Keratinocyte (primary cell): ENCODE data around the gene CDHR3. TPM values are rescaled to one million over a fixed set of nuclear protein-coding genes. Genes with fewer than 3 reads are reported as not detected.

Source experiments
- DNase-seq: peaks from one replicate; pipeline ENCODE4 v3.0.0-alpha.2; 2011; ENCODE audit warnings: low read depth, missing footprints, low spot score
- FAIRE-seq: peaks from 2 replicates; lab custom pipeline; 2011; peaks lifted over from hg19 to GRCh38; lab: Jason Lieb, UNC
- H2AFZ ChIP-seq: 2 replicates; pipeline ENCODE4 v1.6.0; 2012; ENCODE audit warnings: low read length, control low read depth, inconsistent platforms; ENCODE audit not compliant: control insufficient read depth
- H3K27ac ChIP-seq: 2 replicates; pipeline ENCODE4 v1.5.1; 2011; ENCODE audit warnings: low read length; ENCODE audit not compliant: control insufficient read depth, insufficient read depth
- H3K27me3 ChIP-seq: 3 replicates; pipeline ENCODE4 v1.6.0; 2011; ENCODE audit warnings: low read length; ENCODE audit not compliant: control insufficient read depth, insufficient read depth; ENCODE audit errors: extremely low read depth
- H3K36me3 ChIP-seq, 2 experiments: 2 replicates in 1 of 2; 3 replicates in 1 of 2; pipeline ENCODE4 v1.5.1; 2011; ENCODE audit warnings: low read length in 2 of 2, mild to moderate bottlenecking in 1 of 2; ENCODE audit not compliant: control insufficient read depth in 2 of 2, insufficient read depth in 2 of 2; ENCODE audit errors: extremely low read depth in 1 of 2
- H3K4me1 ChIP-seq: 3 replicates; pipeline ENCODE4 v1.5.1; 2011; ENCODE audit warnings: low read length; ENCODE audit not compliant: control insufficient read depth, insufficient read depth; ENCODE audit errors: extremely low read depth
- H3K4me2 ChIP-seq: 3 replicates; pipeline ENCODE4 v1.6.0; 2011; ENCODE audit warnings: low read depth, low read length; ENCODE audit not compliant: control insufficient read depth, insufficient read depth; ENCODE audit errors: extremely low read depth
- H3K4me3 ChIP-seq, 3 experiments: fragments of 200-600 bp in 1 of 3; sonication (generic) in 1 of 3; 2 replicates in 2 of 3; 3 replicates in 1 of 3; pipeline ENCODE4 v1.5.1; 2011 to 2016; ENCODE audit warnings: low read length in 3 of 3, mild to moderate bottlenecking in 3 of 3, control low read depth in 2 of 3, inconsistent platforms in 1 of 3, low read depth in 1 of 3, mixed read lengths in 1 of 3, mixed run types in 1 of 3, moderate library complexity in 1 of 3; ENCODE audit not compliant: control insufficient read depth in 2 of 3, insufficient read depth in 2 of 3; ENCODE audit errors: extremely low read depth in 1 of 3
- H3K79me2 ChIP-seq: 2 replicates; pipeline ENCODE4 v1.6.0; 2012; ENCODE audit warnings: low read length; ENCODE audit not compliant: control insufficient read depth, insufficient read depth
- H3K9ac ChIP-seq: 3 replicates; pipeline ENCODE4 v1.6.0; 2011; ENCODE audit warnings: low read length; ENCODE audit not compliant: control insufficient read depth, insufficient read depth; ENCODE audit errors: extremely low read depth
- H3K9me1 ChIP-seq: 3 replicates; pipeline ENCODE4 v1.6.0; 2011; ENCODE audit warnings: low read length; ENCODE audit not compliant: control insufficient read depth, insufficient read depth; ENCODE audit errors: extremely low read depth
- H3K9me3 ChIP-seq: 2 replicates; pipeline ENCODE4 v1.5.1; 2012; ENCODE audit warnings: low read depth, low read length; ENCODE audit not compliant: control insufficient read depth
- H4K20me1 ChIP-seq: 3 replicates; pipeline ENCODE4 v1.6.0; 2011; ENCODE audit warnings: low read length; ENCODE audit not compliant: control insufficient read depth, insufficient read depth; ENCODE audit errors: extremely low read depth
- EZH2 ChIP-seq: IDR thresholded peaks from one replicate; pipeline ENCODE4 v1.6.1; 2012; ENCODE audit warnings: inconsistent platforms, mild to moderate bottlenecking, low read length, moderate library complexity
- dilution Hi-C: fragments of 300-500 bp; cut with MboI; formaldehyde crosslinking; loops from one replicate; pipeline ENCODE4 v1.7.0; 2020; ENCODE audit warnings: low sequenced_read_pairs; ENCODE audit not compliant: extremely low pct_ligation_motif_present
- polyA plus RNA-seq, 5 experiments: library from polyadenylated mRNA; depleted of rRNA in 3 of 5; stranded (reverse) in 3 of 5; stranded (forward) in 1 of 5; unstranded in 1 of 5; fragments of >200 nt; gene quantifications; 1 replicate in 1 of 5; 2 replicates in 3 of 5; 3 replicates in 1 of 5; pipeline versions ENCODE4 v1.2.1 to v1.2.3, GENCODE V29; 2011 to 2012; ENCODE audit warnings: missing spikeins in 2 of 5, low read depth in 1 of 5, low replicate concordance in 1 of 5
- TF ChIP-seq, protein P1 (sequence below), 3 experiments: IDR thresholded peaks in 1 of 3; conservative IDR thresholded peaks in 1 of 3; optimal IDR thresholded peaks in 1 of 3; 2 replicates in 2 of 3; 3 replicates in 1 of 3; pipeline versions ENCODE3 to v1.5.1; 2011; ENCODE audit warnings: low read length in 3 of 3, mild to moderate bottlenecking in 3 of 3, moderate library complexity in 2 of 3, control low read depth in 1 of 3, inconsistent platforms in 1 of 3; ENCODE audit not compliant: insufficient read depth in 2 of 3; ENCODE audit errors: extremely low read depth in 1 of 3

CDHR3 gene
- polyA plus RNA-seq, 1 donor (not counting 4 experiments of a cell fraction or from before 2014, with no cell fraction given), result 1.2 TPM

DNA sequence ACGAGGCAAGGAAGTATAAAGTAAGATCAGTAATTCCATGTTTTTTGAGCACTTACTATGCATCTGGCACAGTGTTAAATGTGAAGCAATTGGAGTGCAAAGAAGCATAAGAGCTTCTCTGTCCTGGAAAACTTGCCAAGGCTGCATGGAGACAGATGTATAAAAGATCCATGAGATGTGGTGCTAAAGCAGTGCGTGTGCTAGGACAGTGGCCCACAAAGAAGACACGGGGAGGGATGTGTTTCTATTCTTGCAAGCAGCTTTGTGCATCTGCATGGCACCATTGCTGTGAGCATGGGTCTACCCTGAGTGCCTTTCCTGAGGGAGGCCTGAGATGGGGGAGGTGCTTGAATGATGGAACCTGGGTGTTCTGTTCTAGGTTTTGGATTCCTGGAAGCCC is 5.1 kb upstream of the CDHR3 start:
- Histone ChIP-seq H3K4me1 (no peaks in the 10 kb centered on the region), H3K36me3 (no peaks in the 10 kb centered on the region), H3K9me3 (no peaks in the 10 kb centered on the region), H4K20me1 (no peaks in the 10 kb centered on the region), H3K4me3 (no peak overlapping the region), H3K79me2 (no peaks in the 10 kb centered on the region), H2AFZ (no peak overlapping the region), H3K27ac (no peak overlapping the region), H3K9ac (no peak overlapping the region), H3K27me3 (peaks cover under 1% of the 10 kb centered on the region), H3K4me2 (no peak overlapping the region), H3K9me1 (no peaks in the 10 kb centered on the region)
- FAIRE-seq (no peak), DNase-seq (no peak)
- no peak for TF ChIP-seq EZH2
- TF ChIP-seq, protein P1, sequence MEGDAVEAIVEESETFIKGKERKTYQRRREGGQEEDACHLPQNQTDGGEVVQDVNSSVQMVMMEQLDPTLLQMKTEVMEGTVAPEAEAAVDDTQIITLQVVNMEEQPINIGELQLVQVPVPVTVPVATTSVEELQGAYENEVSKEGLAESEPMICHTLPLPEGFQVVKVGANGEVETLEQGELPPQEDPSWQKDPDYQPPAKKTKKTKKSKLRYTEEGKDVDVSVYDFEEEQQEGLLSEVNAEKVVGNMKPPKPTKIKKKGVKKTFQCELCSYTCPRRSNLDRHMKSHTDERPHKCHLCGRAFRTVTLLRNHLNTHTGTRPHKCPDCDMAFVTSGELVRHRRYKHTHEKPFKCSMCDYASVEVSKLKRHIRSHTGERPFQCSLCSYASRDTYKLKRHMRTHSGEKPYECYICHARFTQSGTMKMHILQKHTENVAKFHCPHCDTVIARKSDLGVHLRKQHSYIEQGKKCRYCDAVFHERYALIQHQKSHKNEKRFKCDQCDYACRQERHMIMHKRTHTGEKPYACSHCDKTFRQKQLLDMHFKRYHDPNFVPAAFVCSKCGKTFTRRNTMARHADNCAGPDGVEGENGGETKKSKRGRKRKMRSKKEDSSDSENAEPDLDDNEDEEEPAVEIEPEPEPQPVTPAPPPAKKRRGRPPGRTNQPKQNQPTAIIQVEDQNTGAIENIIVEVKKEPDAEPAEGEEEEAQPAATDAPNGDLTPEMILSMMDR (optimal IDR thresholded peaks at IDR 0.05 in 1 of 3, IDR thresholded peaks at IDR 0.05 in 1 of 3, conservative IDR thresholded peaks at IDR 0.05 in 1 of 3; ENCODE audit: extremely low read depth in 1 of 3, insufficient read depth in 2 of 3, low read length in 3 of 3), result no peak
- dilution Hi-C loops, result no loop called here

DNA sequence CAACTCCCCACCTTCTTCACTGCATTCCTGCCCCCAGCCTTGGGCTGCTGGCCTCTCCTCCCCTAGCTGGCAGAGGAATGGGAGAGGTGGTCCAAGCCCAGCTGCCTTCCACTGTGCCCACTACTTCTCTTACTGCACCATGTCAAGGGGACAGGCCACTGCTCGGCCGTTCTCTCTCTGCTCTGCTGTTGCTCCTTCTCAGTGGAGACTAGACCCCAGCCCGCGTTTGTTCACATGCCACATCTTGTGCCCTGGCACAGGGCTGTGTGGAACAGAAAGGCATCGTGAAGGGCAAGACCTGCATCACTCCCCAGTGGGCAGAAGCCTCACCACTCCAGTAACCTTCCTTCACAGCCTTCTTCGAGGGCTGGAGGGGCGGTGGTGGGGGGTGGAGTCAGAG is 711 bp upstream of the CDHR3 start:
- H3K27ac ChIP-seq, result no peak overlapping the region
- FAIRE-seq (no peak), DNase-seq (no peak)
- H3K36me3 ChIP-seq, result no peaks in the 10 kb centered on the region
- H2AFZ ChIP-seq, result no peak overlapping the region
- no peaks in the 10 kb centered on the region for H3K4me1 ChIP-seq
- no peaks in the 10 kb centered on the region for H3K9me3 ChIP-seq
- H3K79me2 ChIP-seq, result no peaks in the 10 kb centered on the region
- H3K4me2 ChIP-seq, result no peak overlapping the region
- no peaks in the 10 kb centered on the region for H3K9me1 ChIP-seq
- H3K27me3 ChIP-seq, result peaks cover 5% of the 10 kb centered on the region
- no peak overlapping the region for H3K4me3 ChIP-seq
- dilution Hi-C loops, result no loop called here
- H3K9ac ChIP-seq, result no peak overlapping the region
- H4K20me1 ChIP-seq, result no peaks in the 10 kb centered on the region
- TF ChIP-seq, protein P1 (optimal IDR thresholded peaks at IDR 0.05 in 1 of 3, IDR thresholded peaks at IDR 0.05 in 1 of 3, conservative IDR thresholded peaks at IDR 0.05 in 1 of 3; ENCODE audit: extremely low read depth in 1 of 3, insufficient read depth in 2 of 3, low read length in 3 of 3), result no peak
- no peak for TF ChIP-seq EZH2
